HG03159 (cell line): ENCODE results near the gene OSBPL5.

Experiments
- ATAC-seq: cut with Tn5 transposase; IDR thresholded peaks from one replicate; pipeline ENCODE4 v1.9.1; 2021; ENCODE audit warnings: mild to moderate bottlenecking, moderate library complexity; ENCODE audit not compliant: unreplicated experiment

OSBPL5 gene

GRCh38 chr11:3197878-3198528, 32.9 kb upstream of the OSBPL5 start:
- no peak for ATAC-seq

- ATAC-seq = no peak
These were observed 32.1 kb upstream of the OSBPL5 start for GRCh38 chr11:3197044-3197695.

GRCh38 chr11:3196161-3197043, 31.3 kb upstream of the OSBPL5 start:
- no peak for ATAC-seq

- ATAC-seq = no peak
These were observed 30.4 kb upstream of the OSBPL5 start for GRCh38 chr11:3195251-3196160.

- ATAC-seq = no peak
These were observed 29.1 kb upstream of the OSBPL5 start for GRCh38 chr11:3194016-3194816.

DNA sequence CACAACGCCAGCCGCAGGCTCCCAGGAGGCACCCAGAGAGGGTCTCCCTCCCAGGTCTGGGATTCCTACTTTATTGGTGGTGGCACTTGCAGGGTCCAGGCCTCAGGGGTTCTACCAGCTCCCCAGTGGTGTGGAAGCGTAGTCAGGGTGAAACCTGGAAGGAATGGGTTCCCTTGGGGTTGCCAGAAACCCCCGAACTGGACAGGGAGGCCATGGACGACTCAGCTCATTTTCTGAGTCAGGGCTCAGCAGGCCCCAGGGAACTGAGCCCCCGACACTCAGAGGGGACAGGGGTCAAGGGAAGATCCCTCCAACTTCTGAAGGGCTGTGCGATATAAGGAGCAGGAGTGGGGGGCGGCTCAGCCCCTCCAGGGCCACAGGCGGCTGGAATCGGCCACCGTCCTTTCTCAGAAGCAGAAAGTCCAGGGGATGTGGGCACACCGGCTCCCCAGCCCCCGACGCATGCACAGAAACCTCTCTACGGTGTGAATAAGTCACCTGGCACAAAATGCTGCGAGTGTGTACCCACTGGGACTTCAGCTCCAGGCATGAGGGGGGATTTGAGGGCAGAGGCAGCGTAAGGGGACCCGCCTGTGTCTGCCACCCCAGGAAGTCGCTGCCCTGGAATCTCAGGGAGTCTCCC, 28.4 kb upstream of the OSBPL5 start:
- no peak for ATAC-seq

DNA sequence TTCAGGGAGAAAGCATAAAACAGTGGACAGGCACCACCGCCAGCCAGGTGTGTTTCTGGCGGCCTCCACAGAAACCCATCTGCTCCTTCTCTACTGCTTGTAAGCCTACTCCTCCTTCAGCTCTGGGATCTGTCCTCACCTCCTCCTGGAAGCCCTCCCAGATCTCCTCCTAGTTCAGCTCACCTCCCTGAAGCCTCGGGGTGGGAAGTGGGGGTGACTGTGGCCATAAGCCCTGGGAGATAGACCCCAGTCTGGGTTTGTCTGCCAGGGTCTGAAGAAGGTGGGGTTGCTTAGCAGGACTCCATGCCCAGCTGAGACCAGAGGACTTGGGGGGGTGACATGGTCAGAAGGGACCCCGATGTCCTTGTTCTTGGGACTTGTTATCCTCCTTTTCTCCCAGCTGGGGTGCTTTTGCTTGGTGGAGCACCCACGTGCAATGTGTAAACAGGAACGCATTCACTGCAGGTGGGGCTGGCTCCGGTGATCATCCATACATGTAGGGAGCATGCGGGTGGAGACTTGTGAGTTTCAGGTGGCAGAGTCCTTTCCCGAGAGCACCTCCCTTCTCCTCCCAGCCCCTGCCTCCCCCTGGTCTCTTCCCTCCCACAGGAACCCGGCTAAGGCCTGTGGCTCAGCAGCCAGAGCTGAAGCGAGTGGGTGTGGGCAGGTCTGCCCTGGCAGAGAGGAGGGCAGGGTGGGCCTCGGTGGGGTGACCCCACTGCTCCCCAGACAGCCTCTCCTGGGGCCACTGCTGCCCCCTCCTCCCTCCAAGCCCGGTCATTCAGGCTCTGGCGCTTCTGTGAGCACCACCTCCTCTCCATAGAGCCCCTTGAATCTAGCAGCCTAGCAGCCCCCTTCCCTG, 27.6 kb upstream of the OSBPL5 start:
- ATAC-seq = no peak

GRCh38 chr11:3191586-3192324, 26.6 kb upstream of the OSBPL5 start:
- ATAC-seq = no peak

GRCh38 chr11:3190600-3190999, 25.5 kb upstream of the OSBPL5 start:
- ATAC-seq = no peak

GRCh38 chr11:3189886-3190583, 24.9 kb upstream of the OSBPL5 start:
- ATAC-seq = no peak

GRCh38 chr11:3189196-3189843, 24.2 kb upstream of the OSBPL5 start:
- no peak for ATAC-seq

DNA sequence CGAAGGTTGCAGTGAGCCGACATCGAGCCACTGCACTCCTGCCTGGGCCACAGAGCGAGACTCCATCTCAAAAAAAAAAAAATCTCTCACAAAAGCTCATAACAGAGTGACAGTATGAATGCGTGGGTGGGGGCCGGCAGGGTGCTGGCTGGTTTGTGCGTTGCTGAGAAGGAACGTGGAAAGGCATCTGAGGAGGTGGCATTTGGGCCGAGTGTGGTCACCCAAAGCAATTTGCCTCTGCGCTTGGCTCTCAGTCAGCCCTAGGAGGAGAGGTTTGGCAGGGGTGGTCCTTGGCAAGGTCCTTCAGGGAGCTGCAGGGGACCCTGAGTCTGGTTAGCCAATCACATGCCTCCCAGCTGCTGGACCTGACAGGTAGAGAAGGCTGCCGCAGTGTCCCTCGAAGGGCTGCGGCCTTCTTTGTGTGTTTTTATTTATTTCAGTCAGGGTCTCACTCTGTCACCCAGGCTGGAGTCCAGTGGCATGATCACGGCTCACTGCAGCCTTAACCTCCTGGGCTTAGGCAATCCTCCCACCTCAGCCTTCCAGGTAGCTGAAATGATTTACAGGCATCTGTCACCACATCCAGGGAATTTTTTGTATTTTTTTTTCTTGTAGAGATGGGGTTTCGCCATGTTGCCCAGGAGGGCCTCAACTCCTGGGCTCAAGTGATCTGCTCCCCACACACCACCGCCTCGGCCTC, 23.5 kb upstream of the OSBPL5 start:
- ATAC-seq = no peak

GRCh38 chr11:3186166-3186953, 21.2 kb upstream of the OSBPL5 start:
- ATAC-seq = no peak

DNA sequence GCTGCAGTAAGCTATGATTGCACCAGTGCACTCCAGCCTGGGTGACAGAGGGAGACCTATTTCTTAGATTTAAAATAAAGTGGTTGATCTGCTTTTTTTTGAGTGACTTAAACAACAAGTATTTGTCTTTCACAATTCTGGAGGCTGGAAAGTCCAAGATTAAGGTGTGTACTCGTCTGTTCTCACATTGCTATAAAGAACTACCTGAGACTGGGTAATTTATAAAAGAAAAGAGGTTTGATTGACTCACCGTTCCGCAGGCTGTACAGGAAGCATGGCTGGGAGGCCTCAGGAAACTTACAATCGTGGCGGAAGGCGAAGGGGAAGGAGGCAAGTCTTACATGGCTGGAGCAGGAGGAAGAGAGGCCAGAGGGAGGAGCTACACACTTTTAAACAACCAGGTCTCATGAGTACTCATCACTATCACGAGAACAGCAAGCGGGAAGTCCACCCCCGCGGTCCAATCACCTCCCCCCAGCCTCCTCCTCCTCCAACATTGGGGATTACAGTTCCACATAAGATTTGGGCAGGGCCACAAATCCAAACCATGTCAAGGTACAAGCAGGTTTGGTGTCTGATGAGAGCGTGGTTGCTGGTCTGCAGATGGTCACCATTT, 19.7 kb upstream of the OSBPL5 start:
- no peak for ATAC-seq

DNA sequence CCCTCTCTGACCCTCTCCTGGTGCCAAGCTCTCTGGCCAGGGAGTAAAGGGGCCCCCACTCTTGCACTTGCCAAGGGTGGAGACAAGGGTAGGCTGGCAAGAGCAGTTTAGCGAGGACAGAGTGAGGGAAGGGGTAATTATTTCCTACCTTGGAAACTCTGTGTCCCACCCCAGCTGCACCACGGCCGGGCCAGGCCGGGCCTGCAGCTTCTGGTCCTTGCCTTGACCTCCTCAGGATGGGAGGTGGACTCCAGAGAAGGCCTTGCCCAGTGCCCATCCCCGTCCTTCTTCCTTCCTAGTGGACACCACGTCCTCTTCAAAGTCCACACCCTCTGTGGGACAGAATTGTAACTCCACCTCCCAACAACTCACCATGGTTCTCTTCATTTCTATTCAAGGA, 18.4 kb upstream of the OSBPL5 start:
- no peak for ATAC-seq
